GM18861 (cell line): ENCODE results near the gene AKR1E2.
"Not testable (repeated sequence)": the region's sequence is repeated elsewhere in the genome, so short reads cannot be mapped to it uniquely, and the experiment has no call there.

Experiments used
- ATAC-seq: cut with Tn5 transposase; IDR thresholded peaks from one replicate; pipeline ENCODE4 v1.9.1; 2021; ENCODE audit not compliant: unreplicated experiment

AKR1E2 gene

GRCh38 chr10:4813023-4813422 is 13.0 kb upstream of the AKR1E2 start:
- ATAC-seq: no peak

DNA sequence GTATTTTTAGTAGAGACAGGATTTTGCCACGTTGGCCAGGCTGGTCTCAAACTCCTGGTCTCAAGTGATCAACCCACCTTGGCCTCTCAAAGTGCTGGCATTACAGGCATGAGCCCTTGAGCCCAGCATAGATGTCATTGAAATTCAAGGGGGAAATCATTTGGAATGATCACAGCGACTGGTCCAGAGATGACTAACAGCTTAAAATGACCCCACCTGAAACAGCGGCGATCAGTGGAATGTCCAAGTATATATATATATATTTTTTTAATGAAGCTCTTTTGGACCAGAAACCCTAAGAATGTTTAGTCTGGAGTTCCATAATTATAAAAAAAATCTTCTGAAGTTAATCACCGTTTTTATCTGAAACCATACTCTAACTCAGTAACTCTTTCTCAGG is 12.5 kb upstream of the AKR1E2 start:
- no peak for ATAC-seq

DNA sequence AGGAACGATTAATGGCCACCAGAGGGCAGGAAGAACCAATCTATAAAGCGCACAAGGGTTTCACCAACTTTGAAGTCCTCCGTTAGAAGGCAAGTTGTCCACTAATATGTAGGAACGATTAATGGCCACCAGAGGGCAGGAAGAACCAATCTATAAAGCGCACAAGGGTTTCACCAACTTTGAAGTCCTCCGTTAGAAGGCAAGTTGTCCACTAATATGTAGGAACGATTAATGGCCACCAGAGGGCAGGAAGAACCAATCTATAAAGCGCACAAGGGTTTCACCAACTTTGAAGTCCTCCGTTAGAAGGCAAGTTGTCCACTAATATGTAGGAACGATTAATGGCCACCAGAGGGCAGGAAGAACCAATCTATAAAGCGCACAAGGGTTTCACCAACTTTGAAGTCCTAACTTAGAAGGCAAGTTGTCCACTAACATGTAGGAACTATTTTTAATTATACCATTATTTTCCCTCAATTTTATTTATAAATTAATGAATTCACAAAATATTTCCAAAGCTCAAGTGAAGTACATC is 10.3 kb upstream of the AKR1E2 start:
- not testable (repeated sequence) for ATAC-seq

- no peak for ATAC-seq
These were observed 9.0 kb upstream of the AKR1E2 start for GRCh38 chr10:4816966-4817365.

DNA sequence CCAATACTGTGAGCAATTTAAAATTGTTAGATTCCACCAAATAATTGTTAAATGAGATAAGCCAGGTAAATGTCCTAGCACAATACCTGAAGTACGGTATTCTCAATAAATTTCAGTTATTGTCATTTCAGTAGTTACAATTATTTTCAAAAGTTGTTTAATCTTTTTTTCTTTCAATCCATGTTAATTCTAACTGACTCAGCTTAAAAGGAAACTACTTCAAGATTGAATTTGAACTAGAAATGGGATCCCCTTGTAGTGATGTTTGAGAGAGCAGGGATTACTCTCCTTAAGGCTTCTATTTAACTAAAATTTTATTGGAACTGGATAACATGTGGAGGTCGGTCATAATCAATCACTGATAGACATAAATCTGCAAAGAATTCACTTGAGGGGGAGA is 6.9 kb upstream of the AKR1E2 start:
- no peak for ATAC-seq

- ATAC-seq: no peak
These were observed 6.3 kb upstream of the AKR1E2 start for GRCh38 chr10:4819707-4820106.

DNA sequence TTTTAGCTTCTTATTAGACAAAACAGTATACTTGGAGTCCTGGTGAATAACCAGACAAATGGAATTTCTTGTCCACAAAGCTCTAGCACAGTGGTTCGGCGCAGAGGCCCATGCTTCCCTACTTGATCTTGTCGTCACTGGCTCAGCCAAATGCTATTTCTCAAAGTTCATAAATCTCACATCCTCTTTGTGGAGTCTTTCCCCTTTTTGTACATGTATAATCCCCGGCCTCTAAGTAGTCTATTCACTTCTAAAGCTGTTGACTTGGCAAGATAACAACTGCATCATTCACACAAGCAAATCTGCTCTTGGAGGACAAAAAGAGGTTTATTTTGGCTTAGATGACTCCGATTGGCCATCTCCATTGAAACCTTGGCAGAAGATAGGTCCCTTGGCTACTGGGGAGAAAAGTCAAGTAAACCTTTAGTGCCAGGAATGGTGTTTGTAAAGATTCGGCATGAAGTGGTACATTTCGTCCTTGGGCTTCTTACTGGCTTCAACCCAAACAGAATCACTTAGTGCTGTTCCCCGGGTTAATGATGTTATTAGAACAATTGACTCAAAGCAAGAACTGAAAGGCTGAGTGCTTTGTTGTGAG is 5.1 kb upstream of the AKR1E2 start:
- no peak for ATAC-seq

DNA sequence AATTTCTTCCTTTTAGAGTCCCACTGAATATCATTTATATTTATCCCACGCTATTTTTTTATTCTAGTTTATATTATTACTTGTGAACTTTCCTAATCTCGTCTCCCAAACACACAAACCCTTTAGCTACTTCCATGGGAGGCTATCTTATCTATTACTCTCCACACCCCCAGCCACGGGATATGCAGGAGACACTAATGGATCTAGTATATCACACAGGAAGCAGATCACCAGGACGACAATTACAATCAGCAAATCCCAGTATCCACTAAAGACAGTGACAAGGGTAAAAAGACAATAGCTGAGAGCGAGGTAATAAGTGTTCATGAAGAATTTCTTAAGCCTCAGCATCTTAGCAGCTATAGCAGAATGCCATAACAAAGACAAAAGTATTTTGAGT is 3.8 kb upstream of the AKR1E2 start:
- ATAC-seq: no peak

- no peak for ATAC-seq
These were observed 1.2 kb upstream of the AKR1E2 start for GRCh38 chr10:4824791-4825310.

DNA sequence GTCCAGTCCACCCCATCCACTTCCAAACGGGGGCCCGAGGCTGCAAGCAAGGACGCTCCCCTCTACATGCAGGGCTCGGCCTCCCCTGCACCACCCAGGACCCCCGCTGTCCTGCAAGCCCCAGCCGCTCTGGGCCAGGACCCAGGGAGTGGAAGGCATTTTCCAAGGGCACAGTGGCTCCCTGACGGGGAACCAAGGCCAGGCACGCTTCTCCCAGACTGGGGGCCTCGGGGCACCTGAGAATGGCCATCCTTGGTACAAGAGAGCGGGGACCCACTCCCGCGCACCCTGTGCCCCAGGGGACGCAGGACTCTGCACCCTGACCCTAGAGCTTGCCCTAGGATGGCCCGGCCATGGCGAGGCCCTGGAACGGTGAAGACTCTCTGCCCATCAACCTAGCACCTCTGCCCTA is 545 bp upstream of the AKR1E2 start:
- no peak for ATAC-seq

DNA sequence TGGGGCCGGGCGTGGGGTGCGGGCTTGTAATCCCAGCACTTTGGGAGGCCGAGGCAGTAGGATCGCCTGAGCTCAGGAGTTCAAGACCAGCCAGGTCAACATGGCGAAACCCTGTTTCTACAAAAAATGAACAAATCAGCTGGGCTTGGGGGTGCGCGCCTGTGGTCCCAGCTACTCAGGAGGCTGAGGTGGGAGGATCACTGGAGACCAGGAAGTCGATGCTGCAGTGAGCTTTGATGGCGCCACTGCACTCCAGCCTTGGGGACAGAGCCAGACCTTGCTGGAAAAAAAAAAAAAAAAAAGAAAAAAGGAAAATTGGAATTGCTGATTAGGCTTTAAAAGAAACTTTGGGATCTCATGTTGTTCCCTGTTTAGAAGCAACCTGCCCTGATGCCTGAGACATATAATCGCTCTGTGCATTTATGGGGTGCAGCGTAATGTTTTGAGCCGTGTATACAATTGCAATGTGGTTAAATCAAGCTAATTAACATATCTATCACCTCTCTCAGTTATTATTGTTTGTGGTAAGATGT is 851 bp downstream of the AKR1E2 start:
- ATAC-seq: no peak

DNA sequence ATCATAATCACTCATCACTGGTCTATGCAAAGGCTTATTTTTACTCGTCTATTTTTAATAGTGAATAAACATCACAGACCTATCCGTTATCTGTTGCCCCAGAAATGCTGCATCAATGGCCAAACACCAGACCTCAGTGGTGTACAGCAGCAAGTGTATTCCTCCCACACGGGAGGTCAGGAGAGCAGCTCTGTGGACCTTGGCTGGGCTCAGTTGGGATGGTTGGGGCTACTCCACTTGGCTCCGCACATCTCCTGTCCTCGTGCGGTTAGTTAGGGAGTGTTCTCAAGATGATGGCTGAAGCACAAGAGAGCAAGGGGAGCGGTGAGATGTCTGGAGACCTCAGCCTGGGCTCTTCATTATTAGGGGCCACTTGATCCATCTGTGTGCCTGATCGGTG is 2.0 kb downstream of the AKR1E2 start:
- ATAC-seq: no peak

GRCh38 chr10:4830551-4830950 is 4.5 kb downstream of the AKR1E2 start:
- ATAC-seq: no peak

- no peak for ATAC-seq
These were observed 5.1 kb downstream of the AKR1E2 start for GRCh38 chr10:4831091-4831490.

DNA sequence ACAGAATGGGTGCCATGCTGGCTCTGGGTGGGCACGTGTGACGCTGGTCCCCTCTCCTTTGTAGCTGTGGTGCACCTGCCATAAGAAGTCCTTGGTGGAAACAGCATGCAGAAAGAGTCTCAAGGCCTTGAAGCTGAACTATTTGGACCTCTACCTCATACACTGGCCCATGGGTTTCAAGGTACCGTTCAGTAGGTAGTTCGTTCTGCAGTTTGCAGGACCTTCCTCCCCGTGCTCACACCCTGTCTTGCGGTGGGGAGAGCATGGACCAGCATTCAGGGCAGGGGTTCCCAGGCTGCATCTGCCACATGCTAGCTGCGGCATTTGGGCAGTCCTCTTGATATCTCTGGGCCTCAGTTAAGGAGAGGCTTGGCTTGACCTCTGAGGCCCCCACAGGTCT is 7.3 kb downstream of the AKR1E2 start:
- ATAC-seq: no peak

DNA sequence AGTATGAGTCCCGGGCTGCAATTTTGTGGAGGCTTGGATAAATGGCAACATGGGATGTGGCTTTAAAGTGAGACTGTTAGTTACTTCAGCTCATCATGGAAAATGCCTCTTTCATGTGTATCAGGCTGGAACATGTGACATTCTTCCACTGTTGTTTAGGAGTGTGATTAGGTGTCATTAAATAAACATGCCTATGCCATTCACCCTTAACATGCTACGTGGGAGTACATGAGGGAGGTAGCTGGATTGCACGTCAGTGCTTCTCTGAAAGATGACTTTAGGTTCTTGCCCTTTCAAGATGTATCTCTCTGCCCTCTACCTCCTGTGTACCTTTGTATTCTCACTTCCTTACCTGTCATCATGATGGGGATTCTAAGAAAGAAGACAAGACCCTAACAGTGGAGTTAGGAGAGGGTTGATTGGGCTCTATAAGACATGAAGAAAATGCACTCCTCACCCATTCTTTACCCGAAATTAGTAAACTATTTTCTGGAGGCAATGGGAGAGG is 8.9 kb downstream of the AKR1E2 start:
- no peak for ATAC-seq

DNA sequence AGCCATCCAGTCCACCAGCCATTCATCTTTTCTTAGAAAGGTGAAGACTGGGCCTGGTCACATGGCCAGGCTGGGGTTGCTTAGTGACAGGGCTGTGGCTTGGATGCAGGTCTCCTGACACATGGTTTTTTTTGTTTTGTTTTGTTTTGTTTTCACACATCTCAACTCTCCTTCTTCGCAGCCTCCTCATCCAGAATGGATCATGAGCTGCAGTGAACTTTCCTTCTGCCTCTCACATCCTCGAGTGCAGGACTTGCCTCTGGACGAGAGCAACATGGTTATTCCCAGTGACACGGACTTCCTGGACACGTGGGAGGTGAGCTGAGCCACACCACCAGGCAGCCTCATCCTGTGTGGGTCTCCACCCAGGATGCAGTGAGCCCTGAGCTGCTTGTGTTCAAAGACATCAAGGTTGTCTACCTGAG is 9.5 kb downstream of the AKR1E2 start:
- no peak for ATAC-seq

- ATAC-seq: no peak
These were observed 10.5 kb downstream of the AKR1E2 start for GRCh38 chr10:4836416-4836969.

GRCh38 chr10:4837551-4837950 is 11.5 kb downstream of the AKR1E2 start:
- ATAC-seq: no peak

GRCh38 chr10:4838743-4839142 is 12.7 kb downstream of the AKR1E2 start:
- no peak for ATAC-seq

DNA sequence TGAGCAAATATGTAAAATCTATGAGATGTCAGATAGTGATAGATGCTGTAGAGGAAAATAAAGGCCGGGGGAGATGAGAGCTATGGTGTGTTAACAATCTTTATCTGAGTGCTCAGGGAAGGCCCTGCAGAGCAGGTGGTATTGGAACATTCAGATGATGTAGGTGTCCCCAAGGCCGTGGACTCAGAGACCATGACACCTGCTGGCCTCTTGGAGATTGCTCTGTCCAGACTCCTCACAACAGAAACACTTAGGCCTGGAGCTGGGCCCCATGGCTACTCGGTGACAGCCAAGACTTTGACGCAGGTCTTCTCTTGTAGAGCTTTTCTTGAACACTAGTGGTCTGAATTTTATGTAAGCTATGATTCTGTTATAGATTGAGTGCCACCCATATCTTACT is 13.3 kb downstream of the AKR1E2 start:
- no peak for ATAC-seq

DNA sequence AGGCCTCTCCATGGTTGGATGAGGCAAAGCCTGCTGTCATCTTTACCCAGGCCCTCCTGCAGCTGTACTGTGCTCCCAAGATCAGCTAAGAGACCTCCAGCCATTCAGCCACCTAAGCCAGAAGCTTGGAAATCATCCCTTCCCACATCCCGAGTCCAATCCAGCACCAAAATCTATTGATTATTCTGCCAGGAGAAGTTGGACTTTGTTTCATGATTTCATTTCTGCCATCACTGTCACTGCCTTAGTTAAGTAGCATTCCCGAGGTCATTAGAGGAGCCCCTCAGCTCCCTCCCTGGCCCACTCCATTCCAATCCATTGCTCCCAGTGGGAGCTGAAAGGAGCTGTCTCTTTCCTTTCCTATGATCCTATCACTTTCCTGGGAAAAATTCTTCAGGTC is 14.1 kb downstream of the AKR1E2 start:
- no peak for ATAC-seq
